GM23338 (cell line): ENCODE results near the gene GALNT7. TPM values are rescaled to one million over a fixed set of nuclear protein-coding genes. Genes with fewer than 3 reads are reported as not detected.

Source experiments
- ATAC-seq: fragments of 200-7000 bp; cut with Tn5 transposase; 3 replicates; pipeline ENCODE4 v1.9.1; 2020
- DNase-seq: peaks from one replicate; pipeline ENCODE4 v3.0.0-alpha.2; 2015; ENCODE audit warnings: low spot score
- H2AFZ ChIP-seq: fragments of 200-600 bp; sonication (generic); 2 replicates; pipeline ENCODE4 v1.8.0; 2016; ENCODE audit warnings: antibody characterized with exemption, mild to moderate bottlenecking, moderate library complexity
- H3F3A ChIP-seq: fragments of 200-600 bp; sonication (generic); replicated peaks from 2 replicates; pipeline ENCODE4 v1.8.0; 2017; ENCODE audit warnings: antibody characterized with exemption, mixed run types, low read depth
- H3K27ac ChIP-seq: fragments of 200-600 bp; sonication (generic); 2 replicates; pipeline ENCODE4 v1.6.1; 2016; ENCODE audit warnings: low read depth
- H3K27me3 ChIP-seq: fragments of 200-600 bp; sonication (generic); 2 replicates; pipeline ENCODE4 v1.8.0; 2016; ENCODE audit warnings: mild to moderate bottlenecking, mixed run types, moderate library complexity; ENCODE audit not compliant: insufficient read depth
- H3K36me3 ChIP-seq: fragments of 200-600 bp; sonication (generic); 2 replicates; pipeline ENCODE4 v1.8.0; 2016; ENCODE audit warnings: mild to moderate bottlenecking; ENCODE audit not compliant: insufficient read depth
- H3K4me1 ChIP-seq: fragments of 200-600 bp; sonication (generic); 2 replicates; pipeline ENCODE4 v1.8.0; 2016; ENCODE audit warnings: mild to moderate bottlenecking, moderate library complexity; ENCODE audit not compliant: insufficient read depth
- H3K4me2 ChIP-seq: fragments of 200-600 bp; sonication (generic); 2 replicates; pipeline ENCODE4 v1.7.1; 2017; ENCODE audit warnings: mixed run types
- H3K4me3 ChIP-seq: fragments of 200-600 bp; sonication (generic); 2 replicates; pipeline ENCODE4 v1.6.1; 2016; ENCODE audit warnings: mixed run types
- H3K79me2 ChIP-seq: fragments of 200-600 bp; sonication (generic); replicated peaks from 2 replicates; pipeline ENCODE4 v1.8.0; 2017; ENCODE audit warnings: mild to moderate bottlenecking; ENCODE audit not compliant: insufficient read depth
- H3K9me2 ChIP-seq: fragments of 200-600 bp; sonication (generic); 2 replicates; pipeline ENCODE4 v1.8.0; 2017; ENCODE audit not compliant: insufficient read depth
- H4K20me1 ChIP-seq: fragments of 200-600 bp; sonication (generic); replicated peaks from 2 replicates; pipeline ENCODE4 v1.8.0; 2017; ENCODE audit warnings: mild to moderate bottlenecking; ENCODE audit not compliant: insufficient read depth
- H3K27ac Mint-ChIP-seq: 2 replicates; pipeline ENCODE4 v1.8.0; 2020; ENCODE audit warnings: inconsistent platforms, mild to moderate bottlenecking, moderate library complexity, mixed read lengths
- H3K27me3 Mint-ChIP-seq: 3 replicates; pipeline ENCODE4 v1.8.0; 2022; ENCODE audit warnings: low read depth, mild to moderate bottlenecking, moderate library complexity, mixed read lengths, inconsistent platforms; ENCODE audit not compliant: insufficient read depth, poor library complexity
- H3K36me3 Mint-ChIP-seq: 3 replicates; pipeline ENCODE4 v1.8.0; 2021; ENCODE audit warnings: low read depth, mild to moderate bottlenecking, inconsistent platforms, moderate library complexity, mixed read lengths
- H3K4me1 Mint-ChIP-seq: 3 replicates; pipeline ENCODE4 v1.8.0; 2020; ENCODE audit warnings: mild to moderate bottlenecking, inconsistent platforms, mixed read lengths
- H3K4me3 Mint-ChIP-seq: 3 replicates; pipeline ENCODE4 v1.8.0; 2021; ENCODE audit warnings: moderate library complexity, mild to moderate bottlenecking, inconsistent platforms, mixed read lengths
- H3K9me3 Mint-ChIP-seq: 3 replicates; pipeline ENCODE4 v1.8.0; 2020; ENCODE audit warnings: moderate library complexity, mild to moderate bottlenecking, inconsistent platforms, mixed read lengths
- CREB1 ChIP-seq: fragments of 250-450 bp; sonication (Bioruptor Pico); IDR thresholded peaks from 2 replicates; pipeline ENCODE4 v1.5.0; 2020; ENCODE audit warnings: low read depth, mild to moderate bottlenecking, moderate library complexity
- EZH2 ChIP-seq: fragments of 200-600 bp; sonication (generic); IDR thresholded peaks from one replicate; pipeline ENCODE4 v1.8.0; 2017; ENCODE audit warnings: antibody characterized with exemption, mild to moderate bottlenecking, low read depth; ENCODE audit not compliant: unreplicated experiment
- NANOG ChIP-seq: IDR thresholded peaks from 2 replicates; pipeline ENCODE4 v1.6.1; 2016; ENCODE audit warnings: antibody characterized with exemption, borderline replicate concordance
- POLR2AphosphoS5 ChIP-seq: IDR thresholded peaks from 2 replicates; pipeline ENCODE4 v1.6.1; 2016; ENCODE audit warnings: antibody characterized with exemption, low read depth
- STAT1 ChIP-seq: IDR thresholded peaks from one replicate; pipeline ENCODE4 v1.6.1; 2016; ENCODE audit warnings: antibody characterized with exemption; ENCODE audit not compliant: unreplicated experiment
- ZNF114 ChIP-seq: fragments of 250-450 bp; sonication (Bioruptor Pico); IDR thresholded peaks from 2 replicates; pipeline ENCODE4 v1.5.0; 2020; ENCODE audit warnings: mild to moderate bottlenecking, moderate library complexity
- ZNF331 ChIP-seq: fragments of 250-450 bp; sonication (Bioruptor Pico); IDR thresholded peaks from 2 replicates; pipeline ENCODE4 v1.5.0; 2020; ENCODE audit warnings: low read depth, mild to moderate bottlenecking, moderate library complexity
- polyA plus RNA-seq: library from polyadenylated mRNA; unstranded; fragments of >200 nt; fragmentation: Nextera tagmentation; extraction: Ambion mirVana; gene quantifications from 2 replicates; pipeline ENCODE4 v1.2.1, GENCODE V29; 2016
- total RNA-seq: library from RNA; depleted of rRNA; stranded (reverse); fragments of >200 nt; shearing (Covaris generic); gene quantifications from 2 replicates; pipeline ENCODE4 v1.2.3, GENCODE V29; 2014
- TF ChIP-seq, protein P1 (sequence below): fragments of 250-450 bp; sonication (Bioruptor Pico); IDR thresholded peaks from 2 replicates; pipeline ENCODE4 v1.5.0; 2020; ENCODE audit warnings: mild to moderate bottlenecking, moderate library complexity
- TF ChIP-seq, protein P2 (sequence below): IDR thresholded peaks from 2 replicates; pipeline ENCODE4 v1.6.1; 2016; ENCODE audit warnings: antibody characterized with exemption

The GALNT7 gene
- total and polyA plus RNA-seq, 2 experiments from 2014 or later = 31.8 to 72.2 TPM

DNA sequence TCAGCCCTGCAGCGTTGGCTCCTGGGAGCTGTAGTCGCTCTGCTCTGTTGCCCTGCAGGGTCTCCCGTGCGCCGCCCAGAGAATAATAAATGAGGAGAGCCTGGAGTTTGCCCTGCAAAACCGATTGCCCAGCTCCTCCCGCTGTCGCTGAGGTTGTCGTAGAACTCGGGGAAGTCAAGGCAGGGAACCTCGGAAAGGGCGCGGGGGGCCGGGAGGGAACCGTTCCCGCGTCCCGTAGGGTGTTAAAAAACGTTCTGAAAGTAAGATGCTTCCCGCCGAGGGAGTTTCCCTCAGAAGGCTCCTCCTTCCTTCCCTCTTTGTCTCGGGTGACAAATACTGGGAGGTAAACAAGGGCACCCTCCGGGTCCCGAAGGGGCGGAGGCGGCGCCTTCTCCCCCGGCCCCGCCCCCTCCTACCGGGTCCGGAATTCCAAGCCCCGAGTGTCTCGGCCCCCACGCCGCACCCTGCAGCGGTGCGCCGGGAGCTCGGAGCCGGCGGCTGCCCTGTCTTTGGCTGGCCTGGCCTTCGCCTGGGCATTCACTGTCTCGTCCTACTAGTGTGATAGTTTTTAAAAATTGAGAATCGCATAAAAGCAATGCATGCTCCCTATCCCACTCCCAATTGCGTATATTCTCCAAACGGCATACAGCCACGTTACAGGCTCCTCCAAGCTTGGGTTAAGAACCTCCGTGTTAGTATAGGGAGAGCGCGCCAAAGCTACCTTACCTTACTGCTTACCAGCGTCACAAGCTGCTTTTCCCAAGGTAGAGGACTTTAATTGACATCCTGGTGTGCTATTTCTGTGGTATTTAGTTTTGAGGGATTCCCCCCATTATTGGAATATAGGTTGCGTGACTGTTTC, 166.5 kb downstream of the GALNT7 start (continued):
- TF ChIP-seq, protein P1, sequence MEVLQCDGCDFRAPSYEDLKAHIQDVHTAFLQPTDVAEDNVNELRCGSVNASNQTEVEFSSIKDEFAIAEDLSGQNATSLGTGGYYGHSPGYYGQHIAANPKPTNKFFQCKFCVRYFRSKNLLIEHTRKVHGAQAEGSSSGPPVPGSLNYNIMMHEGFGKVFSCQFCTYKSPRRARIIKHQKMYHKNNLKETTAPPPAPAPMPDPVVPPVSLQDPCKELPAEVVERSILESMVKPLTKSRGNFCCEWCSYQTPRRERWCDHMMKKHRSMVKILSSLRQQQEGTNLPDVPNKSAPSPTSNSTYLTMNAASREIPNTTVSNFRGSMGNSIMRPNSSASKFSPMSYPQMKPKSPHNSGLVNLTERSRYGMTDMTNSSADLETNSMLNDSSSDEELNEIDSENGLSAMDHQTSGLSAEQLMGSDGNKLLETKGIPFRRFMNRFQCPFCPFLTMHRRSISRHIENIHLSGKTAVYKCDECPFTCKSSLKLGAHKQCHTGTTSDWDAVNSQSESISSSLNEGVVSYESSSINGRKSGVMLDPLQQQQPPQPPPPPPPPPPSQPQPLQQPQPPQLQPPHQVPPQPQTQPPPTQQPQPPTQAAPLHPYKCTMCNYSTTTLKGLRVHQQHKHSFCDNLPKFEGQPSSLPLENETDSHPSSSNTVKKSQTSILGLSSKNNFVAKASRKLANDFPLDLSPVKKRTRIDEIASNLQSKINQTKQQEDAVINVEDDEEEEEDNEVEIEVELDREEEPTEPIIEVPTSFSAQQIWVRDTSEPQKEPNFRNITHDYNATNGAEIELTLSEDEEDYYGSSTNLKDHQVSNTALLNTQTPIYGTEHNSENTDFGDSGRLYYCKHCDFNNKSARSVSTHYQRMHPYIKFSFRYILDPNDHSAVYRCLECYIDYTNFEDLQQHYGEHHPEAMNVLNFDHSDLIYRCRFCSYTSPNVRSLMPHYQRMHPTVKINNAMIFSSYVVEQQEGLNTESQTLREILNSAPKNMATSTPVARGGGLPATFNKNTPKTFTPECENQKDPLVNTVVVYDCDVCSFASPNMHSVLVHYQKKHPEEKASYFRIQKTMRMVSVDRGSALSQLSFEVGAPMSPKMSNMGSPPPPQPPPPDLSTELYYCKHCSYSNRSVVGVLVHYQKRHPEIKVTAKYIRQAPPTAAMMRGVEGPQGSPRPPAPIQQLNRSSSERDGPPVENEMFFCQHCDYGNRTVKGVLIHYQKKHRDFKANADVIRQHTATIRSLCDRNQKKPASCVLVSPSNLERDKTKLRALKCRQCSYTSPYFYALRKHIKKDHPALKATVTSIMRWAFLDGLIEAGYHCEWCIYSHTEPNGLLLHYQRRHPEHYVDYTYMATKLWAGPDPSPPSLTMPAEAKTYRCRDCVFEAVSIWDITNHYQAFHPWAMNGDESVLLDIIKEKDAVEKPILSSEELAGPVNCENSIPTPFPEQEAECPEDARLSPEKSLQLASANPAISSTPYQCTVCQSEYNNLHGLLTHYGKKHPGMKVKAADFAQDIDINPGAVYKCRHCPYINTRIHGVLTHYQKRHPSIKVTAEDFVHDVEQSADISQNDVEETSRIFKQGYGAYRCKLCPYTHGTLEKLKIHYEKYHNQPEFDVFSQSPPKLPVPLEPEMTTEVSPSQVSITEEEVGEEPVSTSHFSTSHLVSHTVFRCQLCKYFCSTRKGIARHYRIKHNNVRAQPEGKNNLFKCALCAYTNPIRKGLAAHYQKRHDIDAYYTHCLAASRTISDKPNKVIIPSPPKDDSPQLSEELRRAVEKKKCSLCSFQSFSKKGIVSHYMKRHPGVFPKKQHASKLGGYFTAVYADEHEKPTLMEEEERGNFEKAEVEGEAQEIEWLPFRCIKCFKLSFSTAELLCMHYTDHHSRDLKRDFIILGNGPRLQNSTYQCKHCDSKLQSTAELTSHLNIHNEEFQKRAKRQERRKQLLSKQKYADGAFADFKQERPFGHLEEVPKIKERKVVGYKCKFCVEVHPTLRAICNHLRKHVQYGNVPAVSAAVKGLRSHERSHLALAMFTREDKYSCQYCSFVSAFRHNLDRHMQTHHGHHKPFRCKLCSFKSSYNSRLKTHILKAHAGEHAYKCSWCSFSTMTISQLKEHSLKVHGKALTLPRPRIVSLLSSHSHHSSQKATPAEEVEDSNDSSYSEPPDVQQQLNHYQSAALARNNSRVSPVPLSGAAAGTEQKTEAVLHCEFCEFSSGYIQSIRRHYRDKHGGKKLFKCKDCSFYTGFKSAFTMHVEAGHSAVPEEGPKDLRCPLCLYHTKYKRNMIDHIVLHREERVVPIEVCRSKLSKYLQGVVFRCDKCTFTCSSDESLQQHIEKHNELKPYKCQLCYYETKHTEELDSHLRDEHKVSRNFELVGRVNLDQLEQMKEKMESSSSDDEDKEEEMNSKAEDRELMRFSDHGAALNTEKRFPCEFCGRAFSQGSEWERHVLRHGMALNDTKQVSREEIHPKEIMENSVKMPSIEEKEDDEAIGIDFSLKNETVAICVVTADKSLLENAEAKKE = no peak
- TF ChIP-seq, protein P2, sequence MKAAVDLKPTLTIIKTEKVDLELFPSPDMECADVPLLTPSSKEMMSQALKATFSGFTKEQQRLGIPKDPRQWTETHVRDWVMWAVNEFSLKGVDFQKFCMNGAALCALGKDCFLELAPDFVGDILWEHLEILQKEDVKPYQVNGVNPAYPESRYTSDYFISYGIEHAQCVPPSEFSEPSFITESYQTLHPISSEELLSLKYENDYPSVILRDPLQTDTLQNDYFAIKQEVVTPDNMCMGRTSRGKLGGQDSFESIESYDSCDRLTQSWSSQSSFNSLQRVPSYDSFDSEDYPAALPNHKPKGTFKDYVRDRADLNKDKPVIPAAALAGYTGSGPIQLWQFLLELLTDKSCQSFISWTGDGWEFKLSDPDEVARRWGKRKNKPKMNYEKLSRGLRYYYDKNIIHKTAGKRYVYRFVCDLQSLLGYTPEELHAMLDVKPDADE = no peak
- TF ChIP-seq CREB1 (CRISPR knock-in tag) (peak; percentile 22; the same call in 1 of the 2 replicates), STAT1 (no peak), ZNF114 (no peak)

DNA sequence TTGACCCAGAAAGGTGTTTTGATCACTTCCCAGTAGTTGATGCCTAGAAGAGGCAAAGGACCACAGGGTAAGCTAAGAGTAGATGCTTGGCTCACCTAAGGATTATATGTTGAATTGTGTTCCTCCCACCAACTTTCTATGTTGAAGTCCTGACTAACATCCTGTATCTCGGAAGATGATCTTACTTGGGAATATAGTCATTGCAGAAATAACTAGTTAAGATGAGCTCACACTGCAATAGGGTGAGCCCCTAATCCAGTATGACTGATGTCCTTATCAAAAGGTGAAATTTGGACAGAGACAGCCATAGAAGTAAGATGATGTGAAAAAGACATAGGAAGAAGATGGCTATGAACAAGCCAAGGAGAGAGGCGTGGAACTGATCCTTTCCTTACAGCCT, 168.9 kb downstream of the GALNT7 start:
- ATAC-seq (no peak), DNase-seq (no peak)
- Histone ChIP-seq H3K4me3 (no peak overlapping the region), H3K4me1 (peaks cover 11% of the 10 kb centered on the region), H3K79me2 (peaks cover 10% of the 10 kb centered on the region), H3K27me3 (peaks cover 11% of the 10 kb centered on the region; the same call in 1 of the 2 replicates), H3K4me2 (no peak overlapping the region), H3K36me3 (peaks cover 6% of the 10 kb centered on the region; the same call in 1 of the 2 replicates), H2AFZ (no peak overlapping the region), H3F3A (no peaks in the 10 kb centered on the region), H3K27ac (no peak overlapping the region), H3K9me2 (no peaks in the 10 kb centered on the region), H4K20me1 (peaks cover 6% of the 10 kb centered on the region; the same call in 1 of the 2 replicates)
- Mint-ChIP-seq H3K27me3 (peaks cover 26% of the 10 kb centered on the region), H3K9me3 (0 out of 3 replicates have a peak, but pooled peaks cover 3% of the 10 kb centered on the region), H3K4me1 (peaks cover 32% of the 10 kb centered on the region), H3K36me3 (peaks cover 17% of the 10 kb centered on the region), H3K27ac (no peak overlapping the region), H3K4me3 (no peak overlapping the region)
- TF ChIP-seq STAT1 (no peak), ZNF331 (CRISPR knock-in tag) (no peak), ZNF114 (no peak), CREB1 (CRISPR knock-in tag) (no peak), EZH2 (no peak), NANOG (no peak), POLR2AphosphoS5 (no peak)
- TF ChIP-seq, protein P2 = no peak
